ENCODE data around the gene FAM110A. TPM values are rescaled to one million over a fixed set of nuclear protein-coding genes. Genes with fewer than 3 reads are reported as not detected.

Gene FAM110A
- total RNA-seq, 2 donors from 2014 or later, result 12.1 to 16.9 TPM

GRCh38 chr20:871948-872347 is 38.4 kb downstream of the FAM110A start:
- Mint-ChIP-seq H3K9me3 (no peaks in the 10 kb centered on the region), H3K4me3 (no peak overlapping the region), H3K36me3 (ENCODE audit: low read depth) (no peaks in the 10 kb centered on the region), H3K27me3 (ENCODE audit: insufficient read depth) (peaks cover 34% of the 10 kb centered on the region), H3K4me1 (no peaks in the 10 kb centered on the region), H3K27ac (no peak overlapping the region)
- Histone ChIP-seq H3K9me3 (ENCODE audit: control insufficient read depth, low read length) (no peaks in the 10 kb centered on the region), H3K36me3 (ENCODE audit: control insufficient read depth, insufficient read depth, low read length) (no peaks in the 10 kb centered on the region), H3K4me1 (ENCODE audit: control insufficient read depth, insufficient read depth, low read length) (no peaks in the 10 kb centered on the region), H3K27ac (ENCODE audit: low read depth, low read length) (no peak overlapping the region), H3K4me3 (ENCODE audit: low read length) (no peak overlapping the region), H3K9ac (ENCODE audit: extremely low read depth, low read length, poor library complexity, severe bottlenecking) (no peak overlapping the region), H3K27me3 (ENCODE audit: control insufficient read depth, insufficient read depth, low read length, poor library complexity, severe bottlenecking) (no peaks in the 10 kb centered on the region)
- WGBS, 2 experiments (ENCODE audit: insufficient coverage in 1 of 2, insufficient read length in 1 of 2), result 63 to 69% methylated on average over 2 of the region's 2 CpGs
- no peak for TF ChIP-seq CTCF (conservative IDR thresholded peaks at IDR 0.05)
- DNase-seq, result no peak

GRCh38 chr20:872855-873520 is 39.5 kb downstream of the FAM110A start:
- no peak overlapping the region for H3K9ac ChIP-seq (ENCODE audit: extremely low read depth, low read length, poor library complexity, severe bottlenecking)
- TF ChIP-seq CTCF (conservative IDR thresholded peaks at IDR 0.05), result peak; percentile 75
- no peaks in the 10 kb centered on the region for H3K36me3 ChIP-seq (ENCODE audit: control insufficient read depth, insufficient read depth, low read length)
- no peaks in the 10 kb centered on the region for H3K9me3 Mint-ChIP-seq
- DNase-seq, result peak; percentile 87
- peaks cover 29% of the 10 kb centered on the region for H3K27me3 Mint-ChIP-seq (ENCODE audit: insufficient read depth)
- H3K4me1 Mint-ChIP-seq, result no peaks in the 10 kb centered on the region
- H3K27ac Mint-ChIP-seq, result no peak overlapping the region
- 79 to 83% methylated on average over 14 to 20 of the region's 20 CpGs for WGBS, 2 experiments (ENCODE audit: insufficient coverage in 1 of 2, insufficient read length in 1 of 2)
- H3K9me3 ChIP-seq (ENCODE audit: control insufficient read depth, low read length), result no peaks in the 10 kb centered on the region
- no peak overlapping the region for H3K4me3 ChIP-seq (ENCODE audit: low read length)
- H3K27me3 ChIP-seq (ENCODE audit: control insufficient read depth, insufficient read depth, low read length, poor library complexity, severe bottlenecking), result peaks cover 5% of the 10 kb centered on the region
- no peaks in the 10 kb centered on the region for H3K36me3 Mint-ChIP-seq (ENCODE audit: low read depth)
- H3K4me1 ChIP-seq (ENCODE audit: control insufficient read depth, insufficient read depth, low read length), result no peaks in the 10 kb centered on the region
- no peak overlapping the region for H3K27ac ChIP-seq (ENCODE audit: low read depth, low read length)
- no peak overlapping the region for H3K4me3 Mint-ChIP-seq

GRCh38 chr20:873875-874607 is 40.5 kb downstream of the FAM110A start:
- Mint-ChIP-seq H3K27me3 (ENCODE audit: insufficient read depth) (peaks cover 25% of the 10 kb centered on the region), H3K36me3 (ENCODE audit: low read depth) (no peaks in the 10 kb centered on the region), H3K9me3 (no peaks in the 10 kb centered on the region), H3K4me3 (no peak overlapping the region), H3K4me1 (no peaks in the 10 kb centered on the region), H3K27ac (no peak overlapping the region)
- no peak overlapping the region for H3K4me3 ChIP-seq (ENCODE audit: low read length)
- H3K36me3 ChIP-seq (ENCODE audit: control insufficient read depth, insufficient read depth, low read length), result no peaks in the 10 kb centered on the region
- WGBS, 2 experiments (ENCODE audit: insufficient coverage in 1 of 2, insufficient read length in 1 of 2), result 85 to 88% methylated on average over 3 to 10 of the region's 10 CpGs
- no peak for DNase-seq
- no peak overlapping the region for H3K27ac ChIP-seq (ENCODE audit: low read depth, low read length)
- no peak for TF ChIP-seq CTCF (conservative IDR thresholded peaks at IDR 0.05)
- no peaks in the 10 kb centered on the region for H3K9me3 ChIP-seq (ENCODE audit: control insufficient read depth, low read length)
- no peak overlapping the region for H3K9ac ChIP-seq (ENCODE audit: extremely low read depth, low read length, poor library complexity, severe bottlenecking)
- H3K27me3 ChIP-seq (ENCODE audit: control insufficient read depth, insufficient read depth, low read length, poor library complexity, severe bottlenecking), result peaks cover 5% of the 10 kb centered on the region
- H3K4me1 ChIP-seq (ENCODE audit: control insufficient read depth, insufficient read depth, low read length), result no peaks in the 10 kb centered on the region

Measured in endodermal cell (in vitro differentiated cells).